ENCODE results near the gene EPS15.

Gene EPS15

DNA sequence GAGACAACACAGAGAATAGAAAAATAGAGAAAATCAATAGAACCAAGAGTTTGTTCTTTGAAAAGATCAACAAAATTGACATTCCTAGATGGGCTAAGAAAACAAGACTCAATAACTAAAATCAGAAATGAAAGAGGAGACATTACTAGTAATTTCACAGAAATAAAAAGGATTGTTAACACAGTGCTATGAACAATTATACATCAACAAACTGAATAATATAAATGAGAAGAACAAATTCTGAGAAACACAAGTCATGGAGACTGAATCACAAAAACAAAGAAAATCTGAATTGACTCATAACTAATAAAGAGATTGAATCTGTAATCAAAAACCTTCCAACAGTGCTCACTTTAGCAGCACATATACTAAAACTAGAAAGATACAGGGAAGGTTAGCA is 137.1 kb downstream of the EPS15 start:
- Histone ChIP-seq H3K4me1 (ENCODE audit: control insufficient read depth, insufficient read depth, low read length) (no peaks in the 10 kb centered on the region), H3K4me3 (ENCODE audit: low read depth, low read length) (no peak overlapping the region), H3K27ac (ENCODE audit: extremely low read depth, low read depth, low read length) (no peak overlapping the region), H3K9me3 (ENCODE audit: control insufficient read depth, insufficient read depth, low read depth, low read length) (no peaks in the 10 kb centered on the region), H3K36me3 (ENCODE audit: control insufficient read depth in 2 of 2, insufficient read depth in 1 of 2, low read length in 2 of 2) (peaks cover 0 to 39% of the 10 kb centered on the region in 2 experiments; a peak in 1 of 3 replicates)
- CTCF ChIA-PET: no interaction called here
- POLR2A ChIA-PET: no interaction called here
- TF ChIP-seq ZNF501 (tag by site-specific recombination; IDR thresholded peaks at IDR 0.05) (no peak), GLI4 (tag by site-specific recombination; IDR thresholded peaks at IDR 0.05) (no peak), ZNF549 (tag by site-specific recombination; IDR thresholded peaks at IDR 0.05) (no peak)

- ChIA-PET CTCF (no interaction called here), POLR2A (no interaction called here)
- Histone ChIP-seq H3K4me1 (ENCODE audit: control insufficient read depth, insufficient read depth, low read length) (no peaks in the 10 kb centered on the region), H3K9me3 (ENCODE audit: control insufficient read depth, insufficient read depth, low read depth, low read length) (no peaks in the 10 kb centered on the region), H3K36me3 (ENCODE audit: control insufficient read depth in 2 of 2, insufficient read depth in 1 of 2, low read length in 2 of 2) (peaks cover 0 to 37% of the 10 kb centered on the region in 2 experiments; a peak in 1 of 3 replicates), H3K27ac (ENCODE audit: extremely low read depth, low read depth, low read length) (no peak overlapping the region), H3K4me3 (ENCODE audit: low read depth, low read length) (no peak overlapping the region)
- TF ChIP-seq ZNF707 (tag by site-specific recombination; IDR thresholded peaks at IDR 0.05) (no peak), ZNF302 (tag by site-specific recombination; IDR thresholded peaks at IDR 0.05; ENCODE audit: low read depth) (no peak), ZNF184 (tag by site-specific recombination; IDR thresholded peaks at IDR 0.05) (no peak), ATF2 (tag by site-specific recombination; IDR thresholded peaks at IDR 0.05; ENCODE audit: low read depth) (no peak), ZBTB48 (tag by site-specific recombination; IDR thresholded peaks at IDR 0.05) (no peak), ZBTB11 (tag by site-specific recombination; conservative IDR thresholded peaks at IDR 0.05; ENCODE audit: low read depth) (no peak), REPIN1 (tag by site-specific recombination; IDR thresholded peaks at IDR 0.05; ENCODE audit: low read depth) (no peak), RBAK (tag by site-specific recombination; IDR thresholded peaks at IDR 0.05) (no peak), ZNF416 (tag by site-specific recombination; IDR thresholded peaks at IDR 0.05) (no peak)
Measured at GRCh38 chr1:51380936-51381335, 138.1 kb downstream of the EPS15 start.

DNA sequence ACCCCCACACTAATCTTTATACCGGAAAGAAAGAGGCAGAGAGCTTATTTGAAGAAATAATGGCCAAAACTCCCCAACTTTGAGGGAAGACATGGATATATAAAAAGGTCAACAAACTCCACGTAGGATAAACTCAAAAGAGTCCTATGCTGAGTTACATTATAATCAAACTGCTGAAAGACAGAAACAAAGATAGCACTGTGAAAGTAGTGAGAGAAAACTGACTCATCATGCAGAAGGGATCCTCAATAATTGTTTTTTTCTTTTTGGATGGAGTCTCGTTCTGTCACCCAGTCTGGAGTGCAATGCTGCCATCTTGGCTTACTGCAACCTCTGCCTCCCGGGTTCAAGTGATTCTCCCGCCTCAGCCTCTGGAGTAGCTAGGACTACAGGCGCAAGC is 140.2 kb downstream of the EPS15 start:
- CTCF ChIA-PET: interaction anchor here (0.6 kb wide), 1 partner anchor 547 kb away, joined by 4 read pairs; no protein-coding TSS in a partner anchor
- peaks cover 0 to 25% of the 10 kb centered on the region in 2 experiments; a peak in 1 of 3 replicates for H3K36me3 ChIP-seq (ENCODE audit: control insufficient read depth in 2 of 2, insufficient read depth in 1 of 2, low read length in 2 of 2)
- TF ChIP-seq ZEB2 (tag by site-specific recombination; IDR thresholded peaks at IDR 0.05) (no peak), ZNF394 (tag by site-specific recombination; IDR thresholded peaks at IDR 0.05; ENCODE audit: borderline replicate concordance) (no peak), ZNF155 (tag by site-specific recombination; IDR thresholded peaks at IDR 0.05) (no peak), ZNF596 (tag by site-specific recombination; IDR thresholded peaks at IDR 0.05) (no peak), ZBTB1 (tag by site-specific recombination; IDR thresholded peaks at IDR 0.05) (no peak), GFI1B (tag by site-specific recombination; IDR thresholded peaks at IDR 0.05) (no peak), KLF8 (tag by site-specific recombination; IDR thresholded peaks at IDR 0.05) (no peak)
- TF ChIP-seq, protein P1, sequence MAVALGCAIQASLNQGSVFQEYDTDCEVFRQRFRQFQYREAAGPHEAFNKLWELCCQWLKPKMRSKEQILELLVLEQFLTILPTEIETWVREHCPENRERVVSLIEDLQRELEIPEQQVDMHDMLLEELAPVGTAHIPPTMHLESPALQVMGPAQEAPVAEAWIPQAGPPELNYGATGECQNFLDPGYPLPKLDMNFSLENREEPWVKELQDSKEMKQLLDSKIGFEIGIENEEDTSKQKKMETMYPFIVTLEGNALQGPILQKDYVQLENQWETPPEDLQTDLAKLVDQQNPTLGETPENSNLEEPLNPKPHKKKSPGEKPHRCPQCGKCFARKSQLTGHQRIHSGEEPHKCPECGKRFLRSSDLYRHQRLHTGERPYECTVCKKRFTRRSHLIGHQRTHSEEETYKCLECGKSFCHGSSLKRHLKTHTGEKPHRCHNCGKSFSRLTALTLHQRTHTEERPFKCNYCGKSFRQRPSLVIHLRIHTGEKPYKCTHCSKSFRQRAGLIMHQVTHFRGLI (tag by site-specific recombination; IDR thresholded peaks at IDR 0.05): no peak
- TF ChIP-seq, protein P2, sequence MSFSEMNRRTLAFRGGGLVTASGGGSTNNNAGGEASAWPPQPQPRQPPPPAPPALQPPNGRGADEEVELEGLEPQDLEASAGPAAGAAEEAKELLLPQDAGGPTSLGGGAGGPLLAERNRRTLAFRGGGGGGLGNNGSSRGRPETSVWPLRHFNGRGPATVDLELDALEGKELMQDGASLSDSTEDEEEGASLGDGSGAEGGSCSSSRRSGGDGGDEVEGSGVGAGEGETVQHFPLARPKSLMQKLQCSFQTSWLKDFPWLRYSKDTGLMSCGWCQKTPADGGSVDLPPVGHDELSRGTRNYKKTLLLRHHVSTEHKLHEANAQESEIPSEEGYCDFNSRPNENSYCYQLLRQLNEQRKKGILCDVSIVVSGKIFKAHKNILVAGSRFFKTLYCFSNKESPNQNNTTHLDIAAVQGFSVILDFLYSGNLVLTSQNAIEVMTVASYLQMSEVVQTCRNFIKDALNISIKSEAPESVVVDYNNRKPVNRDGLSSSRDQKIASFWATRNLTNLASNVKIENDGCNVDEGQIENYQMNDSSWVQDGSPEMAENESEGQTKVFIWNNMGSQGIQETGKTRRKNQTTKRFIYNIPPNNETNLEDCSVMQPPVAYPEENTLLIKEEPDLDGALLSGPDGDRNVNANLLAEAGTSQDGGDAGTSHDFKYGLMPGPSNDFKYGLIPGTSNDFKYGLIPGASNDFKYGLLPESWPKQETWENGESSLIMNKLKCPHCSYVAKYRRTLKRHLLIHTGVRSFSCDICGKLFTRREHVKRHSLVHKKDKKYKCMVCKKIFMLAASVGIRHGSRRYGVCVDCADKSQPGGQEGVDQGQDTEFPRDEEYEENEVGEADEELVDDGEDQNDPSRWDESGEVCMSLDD (tag by site-specific recombination; IDR thresholded peaks at IDR 0.05): no peak
- H3K4me3 ChIP-seq (ENCODE audit: low read depth, low read length): no peak overlapping the region
- no peaks in the 10 kb centered on the region for H3K4me1 ChIP-seq (ENCODE audit: control insufficient read depth, insufficient read depth, low read length)
- no peaks in the 10 kb centered on the region for H3K9me3 ChIP-seq (ENCODE audit: control insufficient read depth, insufficient read depth, low read depth, low read length)
- POLR2A ChIA-PET: no interaction called here
- H3K27ac ChIP-seq (ENCODE audit: extremely low read depth, low read depth, low read length): no peak overlapping the region
